GM18498 (cell line): ENCODE results near the gene EEF2KMT.
"Not testable (repeated sequence)": the region's sequence is repeated elsewhere in the genome, so short reads cannot be mapped to it uniquely, and the experiment has no call there.

Source experiments
- ATAC-seq: cut with Tn5 transposase; IDR thresholded peaks from one replicate; pipeline ENCODE4 v1.9.1; 2021; ENCODE audit warnings: mild to moderate bottlenecking, moderate library complexity; ENCODE audit not compliant: unreplicated experiment

Gene EEF2KMT, protein sequence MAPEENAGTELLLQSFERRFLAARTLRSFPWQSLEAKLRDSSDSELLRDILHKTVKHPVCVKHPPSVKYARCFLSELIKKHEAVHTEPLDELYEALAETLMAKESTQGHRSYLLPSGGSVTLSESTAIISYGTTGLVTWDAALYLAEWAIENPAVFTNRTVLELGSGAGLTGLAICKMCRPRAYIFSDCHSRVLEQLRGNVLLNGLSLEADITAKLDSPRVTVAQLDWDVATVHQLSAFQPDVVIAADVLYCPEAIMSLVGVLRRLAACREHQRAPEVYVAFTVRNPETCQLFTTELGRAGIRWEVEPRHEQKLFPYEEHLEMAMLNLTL

DNA sequence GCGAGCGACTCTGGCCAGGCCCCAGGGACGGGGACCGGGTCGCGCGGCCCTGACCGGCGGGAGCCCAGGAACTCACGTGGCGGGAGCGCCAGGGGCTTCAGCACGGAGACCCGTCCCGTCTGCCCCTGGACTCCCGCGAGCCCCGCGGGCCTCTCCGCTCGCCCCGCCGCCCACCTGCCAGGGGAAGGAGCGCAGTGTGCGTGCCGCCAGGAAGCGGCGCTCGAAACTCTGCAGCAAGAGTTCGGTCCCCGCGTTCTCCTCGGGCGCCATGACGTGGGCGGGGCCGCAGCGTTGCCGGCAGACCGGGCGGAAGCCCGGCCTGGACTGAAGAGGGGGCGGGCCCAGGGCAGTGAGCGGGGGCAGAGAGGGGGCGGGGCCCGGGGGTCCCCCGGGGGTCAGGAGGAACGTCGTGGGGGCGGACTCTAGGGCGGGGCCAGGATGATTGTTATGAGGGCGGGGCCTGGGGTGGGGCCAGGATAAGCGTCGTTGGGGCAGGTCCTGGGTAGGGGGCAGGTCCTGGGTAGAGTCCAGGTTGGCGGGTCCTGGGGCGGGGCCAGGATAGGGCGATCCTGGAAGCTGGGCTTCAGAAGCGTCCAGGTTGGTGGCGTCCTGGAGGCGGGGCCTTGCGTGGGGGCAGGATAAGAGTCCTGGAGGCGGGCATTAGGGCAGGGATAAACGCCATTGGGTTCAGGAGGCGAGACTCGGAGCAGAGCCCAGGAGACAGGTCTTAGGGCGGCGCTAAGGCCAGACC lies at the start of gene EEF2KMT:
Gene EEF2KMT (minus strand): TSS at position 326 of the 751 bp plus-strand sequence. CDS start 56 bp downstream, at position 270.
- ATAC-seq, result peak; percentile 99

DNA sequence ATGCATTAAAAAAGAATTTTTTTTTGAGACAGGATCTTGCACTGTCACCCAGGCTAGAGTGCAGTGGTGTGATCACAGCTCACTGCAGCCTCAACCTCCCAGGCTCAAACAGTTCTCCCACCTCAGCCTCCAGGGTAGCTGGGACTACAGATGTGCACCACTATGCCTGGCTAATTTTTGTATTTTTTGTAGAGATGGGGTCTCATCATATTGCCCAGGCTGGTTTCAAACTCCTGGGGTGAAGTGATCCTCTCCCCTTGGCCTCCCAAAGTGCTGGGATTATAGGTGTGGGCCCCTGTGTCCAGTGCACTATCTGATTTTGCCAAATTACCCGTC lies 47.0 kb upstream of the EEF2KMT start:
- not testable (repeated sequence) for ATAC-seq

DNA sequence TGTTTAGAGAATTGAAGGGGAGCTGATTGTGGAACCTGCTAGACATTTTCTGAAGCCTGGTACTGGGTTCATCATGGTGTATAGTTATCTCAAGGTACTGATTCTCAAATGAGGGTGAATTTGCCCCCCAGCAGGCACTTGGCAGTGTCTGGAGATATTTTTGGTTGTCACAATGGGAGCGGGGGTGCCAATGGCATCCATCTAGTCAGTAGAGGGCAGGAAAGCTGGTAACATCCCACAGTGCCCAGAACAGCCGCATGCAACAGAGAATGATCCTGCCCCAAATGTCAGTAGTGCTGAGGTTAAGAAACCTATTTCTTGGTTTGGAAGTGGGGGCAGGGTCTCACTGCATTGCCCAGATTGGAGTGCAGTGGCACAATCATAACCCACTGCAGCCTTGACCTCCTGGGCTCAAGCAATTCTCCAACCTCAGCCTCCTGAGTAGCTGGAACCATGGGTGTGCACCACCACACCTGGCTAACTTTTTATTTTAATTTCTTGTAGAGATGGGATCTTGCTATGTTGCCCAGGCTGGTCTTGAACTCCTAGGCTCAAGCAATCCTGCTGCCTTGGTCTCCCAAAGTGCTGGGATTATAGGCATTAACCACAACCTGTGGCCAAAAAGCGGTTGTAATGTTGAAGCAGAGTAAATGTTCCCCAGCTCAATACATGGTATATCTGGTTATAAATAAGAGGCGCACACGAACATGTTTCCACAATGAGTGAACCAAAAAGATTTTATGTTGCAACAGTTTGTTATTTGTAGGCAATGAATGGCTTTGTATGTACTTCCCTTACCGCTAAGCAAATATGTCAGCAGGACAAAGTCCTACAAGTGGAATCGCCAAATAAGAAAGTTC lies 46.4 kb upstream of the EEF2KMT start:
- no peak for ATAC-seq

DNA sequence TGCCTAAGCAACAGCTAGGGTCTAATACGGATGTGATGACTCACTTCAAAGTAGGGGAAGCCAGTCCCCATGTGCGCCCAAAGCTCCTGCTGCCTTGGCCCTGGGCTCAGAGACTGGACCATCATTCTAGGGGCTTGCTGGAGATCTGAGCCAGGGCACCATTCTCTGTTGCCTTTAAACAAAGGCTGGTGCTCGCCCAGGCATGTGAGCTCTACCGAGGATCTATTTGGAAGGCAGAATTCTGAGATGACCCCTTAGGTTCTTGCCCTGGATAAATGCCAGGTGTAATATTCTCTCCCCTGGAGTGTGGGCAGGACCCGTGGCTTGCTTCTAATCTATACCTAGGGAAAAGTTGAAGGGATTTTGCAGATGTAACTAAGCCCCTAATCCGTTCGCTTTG lies 42.6 kb upstream of the EEF2KMT start:
- not testable (repeated sequence) for ATAC-seq

DNA sequence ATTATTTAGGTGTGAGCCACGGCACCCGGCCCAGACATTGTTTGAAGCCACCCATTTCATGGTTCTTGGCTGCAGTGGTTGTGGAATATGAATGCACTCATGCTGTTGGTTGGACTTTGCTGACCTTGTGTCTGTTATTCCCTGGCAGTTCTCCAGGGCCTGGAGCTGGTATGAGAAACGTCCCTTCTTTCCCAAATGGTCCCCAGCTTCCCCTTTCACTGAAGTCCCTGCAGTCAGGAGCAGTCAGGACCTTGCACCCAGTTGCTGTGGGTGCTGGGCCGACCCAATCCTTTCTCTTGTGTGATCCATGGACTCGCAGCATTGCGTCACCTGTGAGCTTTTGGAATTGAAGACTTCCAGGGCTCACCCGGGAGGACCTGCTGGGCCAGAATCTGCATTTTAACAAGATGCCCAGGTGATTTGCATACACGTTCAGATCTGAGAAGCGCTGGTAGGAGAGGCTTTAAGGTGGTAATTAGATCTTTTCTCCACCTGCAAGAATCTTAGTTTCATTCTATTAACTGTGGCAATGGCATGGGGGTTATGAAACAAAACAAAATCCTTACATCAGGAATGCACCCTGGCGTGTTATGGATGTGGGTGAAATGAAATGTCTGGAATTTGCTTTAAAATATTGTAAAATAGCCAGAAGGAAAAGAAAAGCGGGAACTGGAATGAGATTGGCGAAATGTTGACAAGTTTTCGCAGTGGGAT lies 37.3 kb upstream of the EEF2KMT start:
- ATAC-seq, result not testable (repeated sequence)

DNA sequence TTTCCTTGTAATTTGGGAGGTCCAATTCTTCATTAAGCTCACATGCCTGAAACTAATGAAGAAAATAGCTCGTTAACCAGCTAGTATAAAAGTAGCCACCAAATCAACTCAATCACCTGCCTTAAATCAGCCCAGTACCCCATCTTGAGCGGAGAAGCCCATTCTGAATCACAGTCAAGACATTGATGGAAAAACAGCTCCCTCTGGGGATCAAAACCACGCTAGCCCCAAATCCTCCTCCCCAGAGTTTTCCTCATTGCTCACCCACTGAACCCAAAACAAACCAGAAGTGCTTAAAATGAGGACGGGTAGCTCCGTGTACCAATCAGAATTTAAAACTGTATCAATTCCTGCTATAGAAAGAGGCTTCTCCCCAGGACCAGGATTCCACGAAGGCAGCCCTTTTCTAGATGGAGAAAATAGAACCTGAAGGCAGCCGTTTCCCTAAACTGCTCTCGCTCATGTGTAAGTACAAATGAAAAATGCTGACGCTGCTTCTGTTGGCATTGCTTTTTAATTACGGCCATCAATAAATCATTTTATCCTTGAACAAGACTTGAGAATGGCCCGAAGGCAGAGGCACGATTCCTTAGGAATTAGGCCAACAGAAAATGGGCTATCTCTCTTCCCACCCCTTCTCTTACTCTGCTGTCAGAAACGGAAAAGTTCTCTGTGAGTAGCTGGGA lies 35.5 kb upstream of the EEF2KMT start:
- ATAC-seq, result not testable (repeated sequence)

DNA sequence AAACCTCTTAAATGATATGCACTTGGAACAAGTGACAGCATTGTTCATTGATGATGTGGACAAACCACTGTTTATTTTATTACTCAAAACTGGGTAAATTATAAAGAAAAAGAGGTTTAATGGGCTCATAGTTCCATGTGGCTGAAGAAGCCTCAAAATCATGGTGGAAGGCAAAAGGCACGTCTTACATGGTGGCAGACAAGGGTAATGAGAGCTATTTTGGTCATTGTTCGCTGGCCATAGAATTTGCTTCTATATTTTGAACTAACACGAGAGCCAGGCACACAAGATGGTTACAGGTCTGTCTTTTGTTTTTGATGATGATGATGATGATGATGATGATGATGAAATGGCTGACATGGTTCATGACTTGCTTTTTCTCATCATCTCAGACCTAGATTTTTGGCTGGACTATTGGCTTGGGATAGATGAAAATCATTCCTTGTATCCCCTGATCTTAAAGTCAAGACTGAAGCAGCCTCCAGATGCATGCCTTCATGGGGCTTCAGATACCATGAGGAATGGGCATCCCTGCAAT lies 33.9 kb upstream of the EEF2KMT start:
- not testable (repeated sequence) for ATAC-seq

DNA sequence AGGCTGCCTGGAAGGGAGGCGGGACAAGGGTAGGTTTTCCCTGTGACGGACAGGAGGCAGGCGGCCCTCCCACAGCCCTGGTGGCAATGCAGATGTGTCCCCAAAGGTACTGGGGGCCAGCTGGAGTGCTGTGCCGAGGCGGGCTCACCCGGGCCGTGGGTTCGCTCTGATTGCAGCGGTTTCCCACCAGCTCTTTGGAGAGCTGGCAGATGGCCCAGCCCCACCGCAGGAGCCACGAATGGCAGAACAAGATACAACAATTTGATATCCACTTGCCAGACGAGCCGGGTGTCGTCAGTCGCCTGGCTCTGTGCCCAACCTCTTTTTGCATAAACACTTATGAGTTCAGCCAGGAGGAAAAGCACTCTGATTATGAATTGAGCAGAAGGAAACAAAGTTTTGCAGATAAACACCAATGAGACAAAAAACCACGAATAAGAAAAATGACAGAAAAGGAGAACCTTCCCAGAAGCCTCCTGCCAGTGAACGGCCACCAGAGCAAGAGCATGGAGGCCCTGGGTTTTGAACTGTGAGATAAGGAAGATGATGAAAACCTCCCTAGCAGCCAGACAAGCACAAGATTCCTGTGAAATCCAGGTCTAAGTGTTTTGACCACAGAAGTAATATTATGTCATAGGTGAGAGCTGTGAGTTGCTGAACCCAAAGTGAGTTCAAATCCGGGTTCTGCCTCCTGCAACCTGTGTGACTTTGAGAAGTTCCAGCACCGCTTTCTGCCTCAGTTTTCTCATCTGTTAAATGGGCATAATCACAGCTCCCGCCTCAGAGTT lies 19.9 kb upstream of the EEF2KMT start:
- not testable (repeated sequence) for ATAC-seq

DNA sequence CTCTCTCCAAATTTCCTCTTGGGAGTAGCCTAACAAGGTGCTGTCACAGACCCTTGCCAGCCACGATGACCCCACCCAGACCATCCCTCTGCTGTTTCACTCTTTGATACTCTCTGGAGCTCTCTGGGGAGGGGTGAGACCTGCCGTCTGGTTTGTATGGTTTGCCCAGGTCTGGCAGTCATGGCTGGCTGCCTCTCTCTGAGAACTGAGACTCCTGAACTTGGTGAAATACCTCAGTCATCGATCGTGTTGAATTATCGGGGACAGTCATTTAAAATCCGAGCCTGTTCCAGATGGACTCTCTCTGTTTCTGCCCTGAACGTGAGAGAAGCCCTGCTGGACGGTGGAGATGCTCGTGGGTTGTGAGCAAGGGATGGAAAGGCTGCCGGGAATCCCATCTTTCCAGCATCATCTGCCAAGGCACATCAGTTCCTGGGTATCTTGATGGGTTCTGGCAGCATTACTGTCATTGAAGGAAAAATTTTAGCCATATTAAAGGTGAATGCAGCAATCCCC lies 19.2 kb upstream of the EEF2KMT start:
- ATAC-seq, result not testable (repeated sequence)

DNA sequence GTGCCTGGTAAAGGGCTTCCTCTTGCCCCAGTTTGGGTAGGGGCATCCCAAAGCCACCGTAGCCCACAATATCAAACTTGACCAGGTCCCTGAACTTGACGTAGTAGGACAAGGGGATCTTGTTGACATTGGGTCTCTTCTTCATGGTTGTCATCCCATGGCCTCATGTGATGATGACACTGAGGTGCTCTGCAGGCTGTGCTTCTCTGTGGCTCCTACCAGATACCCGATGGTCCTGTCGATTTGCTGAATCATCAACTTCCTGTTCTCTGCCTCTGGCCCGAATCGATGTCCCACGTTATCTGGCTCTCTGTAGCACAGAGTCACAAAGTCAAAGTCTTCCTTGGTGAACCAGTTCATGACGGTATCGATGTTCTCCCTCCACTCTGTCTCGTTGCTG lies 13.3 kb upstream of the EEF2KMT start:
- not testable (repeated sequence) for ATAC-seq

DNA sequence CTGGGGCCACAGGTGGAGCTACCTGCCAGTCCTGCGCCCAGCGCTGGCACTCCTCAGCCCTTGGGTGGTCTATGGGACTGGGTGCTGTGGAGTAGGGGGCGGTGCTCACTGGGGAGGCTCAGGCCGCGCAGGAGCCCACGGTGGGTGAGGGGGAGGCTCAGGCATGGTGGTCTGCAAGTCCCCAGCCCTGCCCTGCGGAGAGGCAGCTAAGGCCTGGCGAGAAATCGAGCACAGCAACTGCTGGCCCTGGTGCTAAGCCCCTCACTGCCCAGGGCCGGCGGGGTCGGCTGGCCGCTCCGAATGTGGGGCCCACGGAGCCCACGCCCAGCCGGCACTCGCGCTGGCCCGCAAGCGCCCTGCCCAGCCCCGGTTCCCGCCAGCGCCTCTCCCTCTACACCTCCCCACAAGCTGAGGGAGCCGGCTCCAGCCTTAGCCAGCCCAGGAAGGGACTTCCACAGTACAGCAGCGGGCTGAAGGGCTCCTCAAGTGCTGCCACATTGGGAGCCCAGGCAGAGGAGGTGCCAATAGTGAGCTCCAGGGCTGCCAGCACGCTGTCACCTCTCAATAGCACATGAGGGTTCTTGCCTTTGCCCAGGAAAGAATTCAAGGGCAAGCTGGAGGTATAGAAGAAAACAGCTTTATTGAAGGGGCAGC lies 11.0 kb upstream of the EEF2KMT start:
- ATAC-seq, result no peak

DNA sequence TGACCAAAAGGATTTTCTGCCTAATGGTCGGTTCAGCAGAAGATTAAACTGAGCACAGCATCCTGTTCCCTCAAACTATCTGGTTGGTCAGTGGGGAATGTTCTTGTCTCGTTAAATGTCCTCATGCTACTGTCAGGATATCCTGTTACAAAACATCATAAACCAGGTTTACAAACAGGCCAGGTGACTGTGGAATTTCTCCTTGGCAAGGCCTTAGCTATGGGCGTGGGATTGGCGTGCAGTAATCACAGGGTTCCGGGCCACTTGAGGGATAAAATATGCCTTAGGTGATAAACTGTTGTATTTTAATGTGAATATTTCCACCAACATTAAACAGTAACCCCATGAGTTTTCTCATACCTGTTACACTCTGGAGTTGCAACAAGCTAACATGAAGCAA lies 7.4 kb upstream of the EEF2KMT start:
- not testable (repeated sequence) for ATAC-seq

DNA sequence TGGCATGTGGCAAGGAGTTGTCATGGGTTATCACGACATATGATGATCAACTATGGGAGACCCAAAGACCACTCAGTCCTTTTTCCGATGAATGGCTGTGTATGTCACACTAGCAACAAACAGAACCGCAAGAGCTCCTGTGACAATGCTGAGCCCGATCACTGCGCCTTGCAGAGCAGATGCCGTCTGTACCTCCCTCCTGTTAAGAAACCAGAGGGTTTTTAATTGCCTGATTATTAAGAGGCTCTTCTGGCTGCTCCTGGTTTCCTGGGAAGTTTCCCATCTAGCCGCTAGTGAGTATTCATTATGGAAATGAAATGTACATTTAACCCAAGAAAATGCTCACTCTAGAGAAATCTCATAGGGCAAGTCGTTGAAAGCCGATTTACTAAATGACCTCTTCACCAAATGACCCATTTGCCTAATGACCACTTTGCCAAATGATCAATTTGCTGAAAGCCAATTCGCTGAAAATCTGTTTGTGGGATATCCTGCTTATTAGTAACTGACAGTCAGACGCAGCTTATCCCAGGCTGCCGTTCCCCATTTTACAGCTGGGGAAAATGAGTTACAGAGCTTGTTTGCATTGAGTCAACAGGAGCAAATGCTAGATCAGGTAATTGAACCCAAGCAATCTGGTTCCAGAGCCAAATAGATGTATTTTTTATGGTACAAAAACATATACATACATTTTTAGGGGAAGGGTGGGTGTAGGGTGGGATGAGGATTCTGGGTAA lies 5.9 kb upstream of the EEF2KMT start:
- ATAC-seq, result not testable (repeated sequence)

DNA sequence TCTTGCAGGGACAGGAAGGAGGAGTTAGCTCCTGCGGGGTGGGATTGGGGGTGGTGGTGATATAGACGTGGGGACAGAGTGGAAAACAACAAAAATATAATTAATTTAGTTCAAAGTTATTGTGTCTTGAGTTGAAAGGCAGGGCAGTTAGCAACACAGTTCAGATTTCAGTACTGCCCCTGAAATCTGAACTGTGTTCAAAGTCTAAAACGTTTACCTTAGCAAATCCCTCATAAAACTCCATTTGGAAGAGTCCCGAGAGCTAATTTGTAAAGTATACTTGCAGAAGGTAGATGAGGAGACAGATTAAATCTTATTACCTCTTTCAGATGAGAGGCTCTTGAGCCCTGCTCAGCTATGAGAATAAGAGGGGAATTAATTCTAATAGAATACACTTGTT lies 1.6 kb upstream of the EEF2KMT start:
- ATAC-seq, result not testable (repeated sequence)

DNA sequence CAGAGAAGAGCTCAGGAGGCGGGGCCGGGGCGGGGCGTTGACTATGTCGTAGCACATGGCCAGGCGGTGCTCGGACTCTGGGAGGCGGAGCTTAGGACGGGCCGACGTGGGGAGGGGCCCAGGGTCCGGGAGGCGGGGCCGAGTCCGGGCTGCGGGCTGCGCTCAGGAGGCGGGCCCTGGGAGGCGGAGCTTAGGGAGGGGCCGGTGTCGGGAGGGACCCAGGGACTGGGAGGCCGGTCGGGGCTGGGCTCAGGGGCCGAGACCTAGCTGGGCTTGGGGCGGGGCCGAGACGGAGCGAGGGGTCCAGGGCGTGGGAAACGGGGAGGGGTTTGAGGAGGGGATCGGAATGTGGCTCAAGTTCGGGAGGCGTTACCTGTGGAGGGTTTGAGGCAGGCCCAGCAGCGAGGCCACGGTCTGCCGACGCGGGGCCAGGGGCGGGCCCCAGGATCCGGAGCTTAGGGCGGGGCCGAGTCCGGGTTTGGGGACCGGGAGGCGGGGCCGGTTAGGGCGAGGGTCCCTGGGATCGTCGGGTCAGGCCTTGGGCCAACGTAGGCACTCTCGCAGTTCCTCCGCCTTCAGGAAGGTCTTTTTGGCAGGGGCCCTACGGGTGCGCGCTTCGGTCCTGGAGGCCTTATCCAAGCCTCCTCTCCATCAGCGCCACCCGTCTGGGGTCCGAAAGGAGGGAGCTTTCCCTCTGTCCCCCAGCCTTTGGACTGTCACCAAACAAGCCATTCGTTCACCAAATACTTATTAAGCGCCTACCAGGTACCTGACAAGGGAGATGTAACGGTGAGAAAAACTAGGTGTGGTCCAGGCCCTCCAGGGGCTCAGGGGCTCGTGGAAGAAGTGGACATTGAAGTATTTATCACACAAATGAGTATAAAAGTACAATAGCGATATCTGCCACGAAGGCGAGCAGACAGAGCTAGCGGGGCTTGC lies 895 bp upstream of the EEF2KMT start:
- not testable (repeated sequence) for ATAC-seq

DNA sequence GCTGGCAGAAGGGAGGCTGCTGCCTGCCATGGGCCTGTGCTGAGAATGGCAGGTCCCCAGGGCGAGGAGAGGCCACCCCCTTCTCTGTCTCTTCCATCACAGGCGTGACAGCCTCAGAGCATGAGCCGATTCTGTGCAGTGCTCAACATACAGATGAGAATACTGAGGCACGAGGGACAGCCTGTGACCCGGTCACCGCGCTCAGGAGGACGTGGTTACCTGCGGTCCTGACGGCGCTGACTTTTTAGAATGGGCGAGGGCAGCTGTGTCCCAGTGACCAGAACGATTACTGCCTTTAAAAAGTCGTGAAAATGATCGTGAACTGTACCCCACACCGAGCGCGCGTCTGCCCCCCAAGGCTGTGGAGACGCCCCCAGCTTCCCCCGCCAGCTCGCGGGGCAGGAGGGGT lies 530 bp downstream of the EEF2KMT start:
- not testable (repeated sequence) for ATAC-seq
